BE2C (cell line): Measurements from ENCODE around the gene PSTPIP1.

Experiments
- DNase-seq: peaks from one replicate; pipeline ENCODE4 v3.0.0-alpha.2; 2020
- H3K27me3 ChIP-seq: fragments of 250-450 bp; sonication (Bioruptor Pico); 2 replicates; pipeline ENCODE4 v1.5.1; 2020; ENCODE audit warnings: mild to moderate bottlenecking
- H3K36me3 ChIP-seq: fragments of 250-450 bp; sonication (Bioruptor Pico); 2 replicates; pipeline ENCODE4 v1.5.1; 2020; ENCODE audit warnings: mild to moderate bottlenecking
- H3K4me1 ChIP-seq: fragments of 250-450 bp; sonication (Bioruptor Pico); 2 replicates; pipeline ENCODE4 v1.5.1; 2020
- H3K4me3 ChIP-seq: 2 replicates; pipeline ENCODE4 v1.5.1; 2011; ENCODE audit warnings: low read depth, low read length
- H3K9me3 ChIP-seq: fragments of 250-450 bp; sonication (Bioruptor Pico); 2 replicates; pipeline ENCODE4 v1.5.1; 2020
- TF ChIP-seq, protein P1 (sequence below): IDR thresholded peaks from 2 replicates; pipeline ENCODE4 v1.5.1; 2012; ENCODE audit warnings: mild to moderate bottlenecking, low read depth, low read length

The PSTPIP1 gene

DNA sequence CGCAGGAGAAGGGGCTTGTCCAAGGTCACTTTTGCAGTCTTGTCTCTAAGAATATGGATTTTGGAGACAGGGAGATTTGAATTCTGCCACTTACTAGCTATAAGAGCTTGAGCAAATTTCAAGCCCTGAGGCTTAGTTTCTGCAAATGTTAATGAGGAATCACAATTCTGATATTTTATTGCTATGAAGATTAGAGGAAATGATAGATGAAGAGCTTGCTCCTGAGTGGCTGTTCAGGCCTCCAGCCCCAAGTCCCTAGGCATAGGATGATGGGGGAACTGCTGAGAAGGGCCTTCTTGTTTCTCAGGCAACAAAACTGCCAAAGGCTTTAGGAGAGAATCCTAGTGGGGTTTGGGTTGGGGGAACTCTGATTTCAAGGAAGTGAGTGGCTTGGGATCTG is 18.8 kb upstream of the PSTPIP1 start:
- Histone ChIP-seq H3K4me1 (no peaks in the 10 kb centered on the region; the same call in 1 of the 2 replicates), H3K9me3 (no peaks in the 10 kb centered on the region), H3K4me3 (no peak overlapping the region), H3K36me3 (no peaks in the 10 kb centered on the region), H3K27me3 (no peaks in the 10 kb centered on the region)
- TF ChIP-seq, protein P1, sequence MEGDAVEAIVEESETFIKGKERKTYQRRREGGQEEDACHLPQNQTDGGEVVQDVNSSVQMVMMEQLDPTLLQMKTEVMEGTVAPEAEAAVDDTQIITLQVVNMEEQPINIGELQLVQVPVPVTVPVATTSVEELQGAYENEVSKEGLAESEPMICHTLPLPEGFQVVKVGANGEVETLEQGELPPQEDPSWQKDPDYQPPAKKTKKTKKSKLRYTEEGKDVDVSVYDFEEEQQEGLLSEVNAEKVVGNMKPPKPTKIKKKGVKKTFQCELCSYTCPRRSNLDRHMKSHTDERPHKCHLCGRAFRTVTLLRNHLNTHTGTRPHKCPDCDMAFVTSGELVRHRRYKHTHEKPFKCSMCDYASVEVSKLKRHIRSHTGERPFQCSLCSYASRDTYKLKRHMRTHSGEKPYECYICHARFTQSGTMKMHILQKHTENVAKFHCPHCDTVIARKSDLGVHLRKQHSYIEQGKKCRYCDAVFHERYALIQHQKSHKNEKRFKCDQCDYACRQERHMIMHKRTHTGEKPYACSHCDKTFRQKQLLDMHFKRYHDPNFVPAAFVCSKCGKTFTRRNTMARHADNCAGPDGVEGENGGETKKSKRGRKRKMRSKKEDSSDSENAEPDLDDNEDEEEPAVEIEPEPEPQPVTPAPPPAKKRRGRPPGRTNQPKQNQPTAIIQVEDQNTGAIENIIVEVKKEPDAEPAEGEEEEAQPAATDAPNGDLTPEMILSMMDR, result no peak
- no peak for DNase-seq

DNA sequence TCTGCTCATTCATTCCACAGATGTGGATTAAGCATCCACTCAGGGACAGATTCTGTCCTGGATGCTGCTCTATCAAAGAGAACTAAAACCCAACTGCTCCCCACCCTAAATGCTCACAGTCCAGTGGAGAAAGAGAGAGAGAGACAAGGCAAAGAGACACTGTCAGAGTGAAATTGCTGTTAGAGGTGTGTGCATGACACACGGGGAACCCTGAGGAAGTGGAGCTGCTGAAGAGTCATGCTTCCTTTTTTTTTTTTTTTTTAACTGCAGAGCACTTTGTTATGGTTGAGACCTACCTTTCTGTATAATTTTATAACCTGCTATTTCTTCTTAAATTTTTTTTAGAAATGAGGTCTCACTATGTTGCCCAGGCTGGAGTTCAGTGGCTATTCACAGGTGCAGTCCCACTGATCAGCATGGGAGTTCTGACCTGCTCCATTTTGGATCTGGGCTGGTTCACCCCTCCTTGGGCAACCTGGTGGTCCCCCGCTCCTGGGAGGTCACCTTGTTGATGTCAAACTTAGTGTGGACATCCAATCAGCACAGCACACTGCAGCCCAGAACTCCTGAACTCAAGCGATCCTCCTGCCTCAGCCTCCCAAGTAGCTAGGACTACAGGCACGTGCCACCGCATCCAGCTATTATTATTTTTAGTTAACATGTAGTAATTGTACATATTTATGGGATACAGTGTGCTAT is 18.2 kb upstream of the PSTPIP1 start:
- Histone ChIP-seq H3K4me1 (no peaks in the 10 kb centered on the region; the same call in 1 of the 2 replicates), H3K9me3 (no peaks in the 10 kb centered on the region), H3K4me3 (no peak overlapping the region), H3K36me3 (no peaks in the 10 kb centered on the region), H3K27me3 (no peaks in the 10 kb centered on the region)
- TF ChIP-seq, protein P1, result no peak
- no peak for DNase-seq

DNA sequence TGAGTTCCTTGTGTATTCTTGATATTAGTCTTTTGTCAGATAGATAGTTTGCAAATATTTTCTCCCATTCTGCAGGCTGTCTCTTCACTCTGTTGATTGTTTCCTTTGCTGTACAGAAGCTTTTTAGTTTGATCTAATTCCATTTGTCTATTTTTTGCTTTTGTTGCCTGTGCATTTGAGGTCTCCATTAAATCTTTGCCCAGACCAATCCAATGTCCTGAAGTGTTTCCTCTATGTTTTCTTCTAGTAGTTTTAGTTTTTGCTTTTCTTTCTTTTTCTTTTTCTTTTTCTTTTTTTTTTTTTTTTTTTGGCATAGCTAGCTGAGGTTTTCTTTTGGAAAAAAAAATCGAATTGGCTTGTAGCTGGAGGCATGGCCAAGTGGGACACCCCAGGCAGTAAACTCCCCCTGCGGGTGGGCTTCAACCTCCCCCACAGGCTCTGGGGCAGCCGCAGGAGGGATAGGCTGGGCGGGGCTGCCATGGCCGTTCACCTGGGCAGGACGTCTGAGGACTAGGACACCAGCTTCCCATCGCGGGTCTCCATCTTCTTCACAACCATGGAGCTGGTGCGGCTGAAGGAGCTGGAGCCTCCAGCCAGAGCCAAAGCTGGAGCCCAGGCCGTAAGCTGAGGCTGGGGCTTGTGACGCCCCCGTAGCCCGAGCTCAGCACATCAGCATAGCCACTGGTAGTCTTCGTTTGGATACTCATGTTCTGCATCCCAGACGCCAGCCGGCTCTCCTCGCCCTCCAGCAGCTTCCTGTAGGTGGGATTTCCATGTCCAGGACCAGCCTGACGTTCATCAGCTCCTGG is 16.2 kb upstream of the PSTPIP1 start:
- TF ChIP-seq, protein P1, result no peak
- Histone ChIP-seq H3K4me1 (no peaks in the 10 kb centered on the region), H3K4me3 (no peak overlapping the region)

DNA sequence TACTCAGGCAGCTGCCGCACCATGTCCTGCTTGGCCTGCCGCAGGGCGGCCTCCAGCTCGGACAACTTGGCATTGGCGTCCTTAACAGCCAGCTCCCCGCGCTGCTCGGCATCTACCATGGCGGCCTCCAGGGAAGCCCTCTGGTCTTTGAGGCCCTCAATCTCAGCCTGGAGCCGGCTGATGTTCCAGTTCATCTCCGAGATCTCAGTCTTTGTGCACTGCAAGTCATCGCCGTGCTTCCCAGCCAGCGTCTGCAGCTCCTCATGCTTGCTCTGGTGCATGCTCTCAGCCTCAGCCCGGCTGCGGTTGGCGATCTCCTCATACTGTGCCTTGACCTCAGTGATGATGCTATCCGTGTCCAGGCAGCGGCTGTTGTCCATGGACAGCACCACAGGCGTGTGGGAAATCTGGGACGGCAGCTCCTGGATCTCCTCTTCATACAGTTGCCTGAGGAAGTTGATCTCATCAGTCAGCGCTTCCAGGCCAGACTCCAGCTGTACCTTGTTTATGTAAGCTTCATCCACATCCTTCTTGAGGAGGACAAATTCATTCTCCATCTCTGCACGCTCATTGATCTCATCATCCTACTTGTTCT is 15.5 kb upstream of the PSTPIP1 start:
- DNase-seq, result no peak
- H3K36me3 ChIP-seq, result no peaks in the 10 kb centered on the region
- no peaks in the 10 kb centered on the region for H3K9me3 ChIP-seq
- TF ChIP-seq, protein P1, result no peak
- H3K4me1 ChIP-seq, result no peaks in the 10 kb centered on the region
- H3K4me3 ChIP-seq, result no peak overlapping the region
- no peaks in the 10 kb centered on the region for H3K27me3 ChIP-seq

More for the DNA sequence above, 16.2 kb upstream of the PSTPIP1 start:
- H3K27me3 ChIP-seq, result no peaks in the 10 kb centered on the region
- H3K9me3 ChIP-seq, result no peaks in the 10 kb centered on the region
- no peak for DNase-seq
- H3K36me3 ChIP-seq, result no peaks in the 10 kb centered on the region

DNA sequence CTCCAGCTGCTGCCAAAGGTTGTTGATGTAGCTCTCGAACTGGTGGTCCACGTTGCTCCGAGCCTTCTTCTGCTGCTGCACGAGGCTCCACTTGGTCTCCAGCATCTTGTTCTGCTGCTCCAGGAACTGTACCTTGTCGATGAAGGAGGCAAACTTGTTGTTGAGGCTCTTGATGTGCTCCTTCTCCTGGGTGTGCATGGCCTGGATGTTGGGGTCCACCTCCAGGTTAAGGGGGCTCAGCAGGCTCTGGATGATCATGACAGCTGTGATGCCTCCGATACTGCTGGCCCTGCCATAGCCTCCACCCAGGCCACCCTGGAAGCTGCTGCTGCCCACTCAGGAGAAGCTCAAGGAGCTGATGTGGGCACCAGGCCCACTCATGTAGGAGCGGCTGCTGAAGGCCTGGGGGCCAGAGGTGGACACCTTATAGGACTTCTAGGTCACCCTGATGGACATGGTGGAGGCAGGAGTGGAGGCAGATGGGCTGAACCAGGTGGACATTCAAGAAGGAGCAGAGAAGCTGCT is 14.9 kb upstream of the PSTPIP1 start:
- Histone ChIP-seq H3K4me1 (no peaks in the 10 kb centered on the region), H3K36me3 (no peaks in the 10 kb centered on the region), H3K27me3 (no peaks in the 10 kb centered on the region), H3K4me3 (no peak overlapping the region), H3K9me3 (no peaks in the 10 kb centered on the region)
- TF ChIP-seq, protein P1, result no peak
- DNase-seq, result no peak
